Measurements from ENCODE around the gene GALK1. TPM values are rescaled to one million over a fixed set of nuclear protein-coding genes. Genes with fewer than 3 reads are reported as not detected.
A peak's percentile ranks its signal among the peaks of the same experiment; 100 is the strongest.

The GALK1 gene
- total and polyA plus RNA-seq, 9 of the 15 experiments (the other 6 are each of a cell fraction or from before 2014, with no cell fraction given): 0.45 to 51.6 (median 17.4) TPM

DNA sequence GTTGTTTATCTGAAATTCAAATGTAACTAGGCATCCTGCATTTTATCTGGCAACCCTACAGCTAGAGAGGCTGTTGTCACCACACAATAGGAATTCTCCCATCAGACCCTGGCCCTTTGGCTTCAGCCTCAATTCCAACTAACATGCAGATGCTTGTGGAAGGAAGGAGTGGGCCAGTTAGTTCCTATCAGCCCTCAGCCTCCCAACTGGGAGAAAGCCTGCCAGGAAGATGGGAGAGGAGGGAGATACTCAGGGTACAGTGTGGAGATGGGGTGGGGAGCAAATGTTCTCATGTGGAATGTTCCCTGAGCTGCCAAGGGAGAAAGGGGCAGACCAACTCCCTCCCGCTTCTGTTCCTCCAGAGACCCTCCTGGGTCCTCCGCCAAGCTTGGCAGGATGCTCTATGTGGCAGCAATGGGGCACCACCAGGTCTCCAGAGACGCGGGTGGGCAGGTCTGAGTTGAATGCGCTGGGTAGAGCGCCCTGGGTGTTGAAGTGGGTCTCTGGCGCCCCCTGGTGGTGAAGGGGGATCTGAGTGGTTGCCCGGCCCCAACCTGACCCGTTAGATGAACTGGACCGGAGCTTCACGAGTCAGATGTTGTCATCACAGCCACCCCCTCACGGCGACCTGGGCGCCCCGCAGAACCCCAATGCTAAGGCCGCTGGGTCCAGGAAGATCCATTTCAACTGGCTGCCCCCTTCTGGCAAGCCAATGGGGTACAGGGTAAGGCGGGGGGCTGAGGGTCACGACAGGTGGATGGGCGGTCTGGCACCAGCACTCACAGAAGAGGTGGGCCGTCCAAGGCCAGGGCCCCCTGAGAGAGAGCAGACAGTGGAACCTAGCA, 15.2 kb downstream of the GALK1 start (continued):
- TF ChIP-seq, protein P1, sequence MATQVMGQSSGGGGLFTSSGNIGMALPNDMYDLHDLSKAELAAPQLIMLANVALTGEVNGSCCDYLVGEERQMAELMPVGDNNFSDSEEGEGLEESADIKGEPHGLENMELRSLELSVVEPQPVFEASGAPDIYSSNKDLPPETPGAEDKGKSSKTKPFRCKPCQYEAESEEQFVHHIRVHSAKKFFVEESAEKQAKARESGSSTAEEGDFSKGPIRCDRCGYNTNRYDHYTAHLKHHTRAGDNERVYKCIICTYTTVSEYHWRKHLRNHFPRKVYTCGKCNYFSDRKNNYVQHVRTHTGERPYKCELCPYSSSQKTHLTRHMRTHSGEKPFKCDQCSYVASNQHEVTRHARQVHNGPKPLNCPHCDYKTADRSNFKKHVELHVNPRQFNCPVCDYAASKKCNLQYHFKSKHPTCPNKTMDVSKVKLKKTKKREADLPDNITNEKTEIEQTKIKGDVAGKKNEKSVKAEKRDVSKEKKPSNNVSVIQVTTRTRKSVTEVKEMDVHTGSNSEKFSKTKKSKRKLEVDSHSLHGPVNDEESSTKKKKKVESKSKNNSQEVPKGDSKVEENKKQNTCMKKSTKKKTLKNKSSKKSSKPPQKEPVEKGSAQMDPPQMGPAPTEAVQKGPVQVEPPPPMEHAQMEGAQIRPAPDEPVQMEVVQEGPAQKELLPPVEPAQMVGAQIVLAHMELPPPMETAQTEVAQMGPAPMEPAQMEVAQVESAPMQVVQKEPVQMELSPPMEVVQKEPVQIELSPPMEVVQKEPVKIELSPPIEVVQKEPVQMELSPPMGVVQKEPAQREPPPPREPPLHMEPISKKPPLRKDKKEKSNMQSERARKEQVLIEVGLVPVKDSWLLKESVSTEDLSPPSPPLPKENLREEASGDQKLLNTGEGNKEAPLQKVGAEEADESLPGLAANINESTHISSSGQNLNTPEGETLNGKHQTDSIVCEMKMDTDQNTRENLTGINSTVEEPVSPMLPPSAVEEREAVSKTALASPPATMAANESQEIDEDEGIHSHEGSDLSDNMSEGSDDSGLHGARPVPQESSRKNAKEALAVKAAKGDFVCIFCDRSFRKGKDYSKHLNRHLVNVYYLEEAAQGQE (IDR thresholded peaks at IDR 0.05; ENCODE audit: borderline replicate concordance): peak; percentile 44; the same call in 1 of the 2 replicates
- TF ChIP-seq, protein P1 (CRISPR knock-in tag; IDR thresholded peaks at IDR 0.05; ENCODE audit: low read depth): no peak
- TF ChIP-seq, protein P2, sequence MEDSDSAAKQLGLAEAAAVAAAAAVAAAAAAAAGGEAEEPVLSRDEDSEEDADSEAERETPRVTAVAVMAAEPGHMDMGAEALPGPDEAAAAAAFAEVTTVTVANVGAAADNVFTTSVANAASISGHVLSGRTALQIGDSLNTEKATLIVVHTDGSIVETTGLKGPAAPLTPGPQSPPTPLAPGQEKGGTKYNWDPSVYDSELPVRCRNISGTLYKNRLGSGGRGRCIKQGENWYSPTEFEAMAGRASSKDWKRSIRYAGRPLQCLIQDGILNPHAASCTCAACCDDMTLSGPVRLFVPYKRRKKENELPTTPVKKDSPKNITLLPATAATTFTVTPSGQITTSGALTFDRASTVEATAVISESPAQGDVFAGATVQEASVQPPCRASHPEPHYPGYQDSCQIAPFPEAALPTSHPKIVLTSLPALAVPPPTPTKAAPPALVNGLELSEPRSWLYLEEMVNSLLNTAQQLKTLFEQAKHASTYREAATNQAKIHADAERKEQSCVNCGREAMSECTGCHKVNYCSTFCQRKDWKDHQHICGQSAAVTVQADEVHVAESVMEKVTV (CRISPR knock-in tag; IDR thresholded peaks at IDR 0.05): peak; percentile 52
- TF ChIP-seq MYC (IDR thresholded peaks at IDR 0.05; ENCODE audit: low read depth, low read length) (0 out of 2 replicates have a peak, but pooled peaks have one; percentile 29), MYC (CRISPR knock-in tag; IDR thresholded peaks at IDR 0.05; ENCODE audit: borderline replicate concordance, low read depth) (no peak), RB1 (IDR thresholded peaks at IDR 0.05; ENCODE audit: low read depth) (peak; percentile 65), SMAD2 (IDR thresholded peaks at IDR 0.05; ENCODE audit: low read depth, low read length) (no peak), CXXC5 (CRISPR knock-in tag; IDR thresholded peaks at IDR 0.05) (0 out of 2 replicates have a peak, but pooled peaks have one; percentile 19), LCOR (CRISPR knock-in tag; IDR thresholded peaks at IDR 0.05) (0 out of 2 replicates have a peak, but pooled peaks have one; percentile 18), NRF1 (conservative IDR thresholded peaks at IDR 0.05 in 1 of 2, IDR thresholded peaks at IDR 0.05 in 1 of 2) (peak in 1 of 2 experiments; percentile 48; a peak in 2 of 4 replicates), ZNF75A (CRISPR knock-in tag; IDR thresholded peaks at IDR 0.05) (no peak), JUND (IDR thresholded peaks at IDR 0.05; ENCODE audit: borderline replicate concordance, low read depth, low read length) (peak; percentile 20; the same call in 1 of the 2 replicates), JUND (tag; IDR thresholded peaks at IDR 0.05; ENCODE audit: borderline replicate concordance, low read depth, low read length) (no peak), MTA3 (IDR thresholded peaks at IDR 0.05; ENCODE audit: borderline replicate concordance) (peak; percentile 52; the same call in 1 of the 2 replicates)
- TF ChIP-seq, protein P3, sequence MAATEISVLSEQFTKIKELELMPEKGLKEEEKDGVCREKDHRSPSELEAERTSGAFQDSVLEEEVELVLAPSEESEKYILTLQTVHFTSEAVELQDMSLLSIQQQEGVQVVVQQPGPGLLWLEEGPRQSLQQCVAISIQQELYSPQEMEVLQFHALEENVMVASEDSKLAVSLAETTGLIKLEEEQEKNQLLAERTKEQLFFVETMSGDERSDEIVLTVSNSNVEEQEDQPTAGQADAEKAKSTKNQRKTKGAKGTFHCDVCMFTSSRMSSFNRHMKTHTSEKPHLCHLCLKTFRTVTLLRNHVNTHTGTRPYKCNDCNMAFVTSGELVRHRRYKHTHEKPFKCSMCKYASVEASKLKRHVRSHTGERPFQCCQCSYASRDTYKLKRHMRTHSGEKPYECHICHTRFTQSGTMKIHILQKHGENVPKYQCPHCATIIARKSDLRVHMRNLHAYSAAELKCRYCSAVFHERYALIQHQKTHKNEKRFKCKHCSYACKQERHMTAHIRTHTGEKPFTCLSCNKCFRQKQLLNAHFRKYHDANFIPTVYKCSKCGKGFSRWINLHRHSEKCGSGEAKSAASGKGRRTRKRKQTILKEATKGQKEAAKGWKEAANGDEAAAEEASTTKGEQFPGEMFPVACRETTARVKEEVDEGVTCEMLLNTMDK (IDR thresholded peaks at IDR 0.05; ENCODE audit: borderline replicate concordance, insufficient read depth, low read depth, low read length, poor library complexity, severe bottlenecking): peak; percentile 62

Data from K562 (cell line).